Astrocyte (in vitro differentiated cells and primary cell): Measurements from ENCODE around the gene TWSG1. TPM values are rescaled to one million over a fixed set of nuclear protein-coding genes. Genes with fewer than 3 reads are reported as not detected.

ENCODE experiments used
- DNase-seq: peaks from one replicate; pipeline ENCODE4 v3.0.0-alpha.2; 2010; ENCODE audit warnings: low read depth
- FAIRE-seq: peaks from 2 replicates; lab custom pipeline; 2011; peaks lifted over from hg19 to GRCh38; lab: Jason Lieb, UNC
- H2AFZ ChIP-seq: 2 replicates; pipeline ENCODE4 v1.6.0; 2012; ENCODE audit warnings: low read depth, low read length, inconsistent platforms
- H3K27ac ChIP-seq: 2 replicates; pipeline ENCODE4 v1.5.1; 2011; ENCODE audit warnings: low read depth, low read length, inconsistent platforms
- H3K27me3 ChIP-seq: 2 replicates; pipeline ENCODE4 v1.6.0; 2011; ENCODE audit warnings: low read length, inconsistent platforms; ENCODE audit not compliant: insufficient read depth
- H3K36me3 ChIP-seq: 2 replicates; pipeline ENCODE4 v1.5.1; 2011; ENCODE audit warnings: low read length, inconsistent platforms; ENCODE audit not compliant: insufficient read depth
- H3K4me1 ChIP-seq: 2 replicates; pipeline ENCODE4 v1.5.1; 2011; ENCODE audit warnings: low read length, inconsistent platforms; ENCODE audit not compliant: insufficient read depth
- H3K4me2 ChIP-seq: 2 replicates; pipeline ENCODE4 v1.6.0; 2012; ENCODE audit warnings: low read length, inconsistent platforms
- H3K4me3 ChIP-seq: 2 replicates; pipeline ENCODE4 v1.5.1; 2011; ENCODE audit warnings: low read depth, mild to moderate bottlenecking, low read length, inconsistent platforms; ENCODE audit not compliant: insufficient read depth
- H3K79me2 ChIP-seq: 2 replicates; pipeline ENCODE4 v1.6.0; 2012; ENCODE audit warnings: mild to moderate bottlenecking, low read length, inconsistent platforms; ENCODE audit not compliant: insufficient read depth
- H3K9ac ChIP-seq: 2 replicates; pipeline ENCODE4 v1.6.0; 2012; ENCODE audit warnings: mild to moderate bottlenecking, low read length, inconsistent platforms
- H3K9me3 ChIP-seq: 2 replicates; pipeline ENCODE4 v1.5.1; 2012; ENCODE audit warnings: low read depth, mild to moderate bottlenecking, low read length, inconsistent platforms; ENCODE audit not compliant: insufficient read depth
- H4K20me1 ChIP-seq: 2 replicates; pipeline ENCODE4 v1.6.0; 2012; ENCODE audit warnings: low read length, inconsistent platforms; ENCODE audit not compliant: insufficient read depth
- H3K27ac Mint-ChIP-seq: one replicate; pipeline ENCODE4 v1.8.0; 2021; ENCODE audit warnings: mild to moderate bottlenecking, mixed read lengths; ENCODE audit not compliant: unreplicated experiment
- H3K27me3 Mint-ChIP-seq: one replicate; pipeline ENCODE4 v1.8.0; 2021; ENCODE audit warnings: low read depth, mixed read lengths; ENCODE audit not compliant: unreplicated experiment
- H3K36me3 Mint-ChIP-seq: one replicate; pipeline ENCODE4 v1.8.0; 2021; ENCODE audit warnings: low read depth, mixed read lengths; ENCODE audit not compliant: unreplicated experiment
- H3K4me1 Mint-ChIP-seq: one replicate; pipeline ENCODE4 v1.8.0; 2021; ENCODE audit warnings: low read depth, mixed read lengths; ENCODE audit not compliant: unreplicated experiment
- H3K4me3 Mint-ChIP-seq: one replicate; pipeline ENCODE4 v1.8.0; 2021; ENCODE audit warnings: mild to moderate bottlenecking, moderate library complexity, mixed read lengths; ENCODE audit not compliant: unreplicated experiment
- H3K9me3 Mint-ChIP-seq: one replicate; pipeline ENCODE4 v1.8.0; 2021; ENCODE audit warnings: mild to moderate bottlenecking, mixed read lengths; ENCODE audit not compliant: unreplicated experiment
- CTCF ChIP-seq: IDR thresholded peaks from 2 replicates; pipeline ENCODE4 v1.5.1; 2011; ENCODE audit warnings: low read depth, mild to moderate bottlenecking, inconsistent platforms, low read length, moderate library complexity; ENCODE audit not compliant: insufficient read depth
- EZH2 ChIP-seq: IDR thresholded peaks from 2 replicates; pipeline ENCODE4 v1.6.1; 2012; ENCODE audit warnings: mild to moderate bottlenecking, low read length, inconsistent platforms; ENCODE audit not compliant: insufficient read depth
- total RNA-seq: library from RNA; stranded (reverse); gene quantifications from 2 replicates; pipeline ENCODE4 v1.2.1, GENCODE V29; 2021

Gene TWSG1
- total RNA-seq, 1 donor from 2014 or later = 48.4 TPM

GRCh38 chr18:9386879-9387278 is 52.3 kb downstream of the TWSG1 start:
- no peak overlapping the region for H2AFZ ChIP-seq
- no peaks in the 10 kb centered on the region for H3K4me1 ChIP-seq
- H3K27ac ChIP-seq = no peak overlapping the region
- H3K9me3 Mint-ChIP-seq = peaks cover 6% of the 10 kb centered on the region
- no peak overlapping the region for H3K4me3 Mint-ChIP-seq
- no peak overlapping the region for H3K4me2 ChIP-seq
- H3K36me3 ChIP-seq = peaks cover 2% of the 10 kb centered on the region
- no peaks in the 10 kb centered on the region for H3K9me3 ChIP-seq
- no peak overlapping the region for H3K9ac ChIP-seq
- DNase-seq (no peak), FAIRE-seq (peak; percentile 43)
- H3K27me3 Mint-ChIP-seq = no peaks in the 10 kb centered on the region
- H3K27me3 ChIP-seq = no peaks in the 10 kb centered on the region
- H3K79me2 ChIP-seq = no peaks in the 10 kb centered on the region
- H3K27ac Mint-ChIP-seq = no peak overlapping the region
- H3K4me3 ChIP-seq = no peak overlapping the region
- peaks cover 14% of the 10 kb centered on the region for H3K36me3 Mint-ChIP-seq
- TF ChIP-seq EZH2 (no peak), CTCF (no peak)
- H3K4me1 Mint-ChIP-seq = no peaks in the 10 kb centered on the region
- H4K20me1 ChIP-seq = no peaks in the 10 kb centered on the region

- no peak for TF ChIP-seq EZH2
- no peak for TF ChIP-seq CTCF
- H4K20me1 ChIP-seq = no peaks in the 10 kb centered on the region
- Mint-ChIP-seq H3K27me3 (no peaks in the 10 kb centered on the region), H3K4me3 (no peak overlapping the region), H3K4me1 (no peaks in the 10 kb centered on the region), H3K36me3 (peaks cover 20% of the 10 kb centered on the region), H3K27ac (no peak overlapping the region), H3K9me3 (peaks cover 12% of the 10 kb centered on the region)
- H3K27ac ChIP-seq = no peak overlapping the region
- H3K4me3 ChIP-seq = no peak overlapping the region
- H3K79me2 ChIP-seq = no peaks in the 10 kb centered on the region
- no peaks in the 10 kb centered on the region for H3K27me3 ChIP-seq
- peaks cover 2% of the 10 kb centered on the region for H3K36me3 ChIP-seq
- no peaks in the 10 kb centered on the region for H3K9me3 ChIP-seq
- FAIRE-seq (no peak), DNase-seq (no peak)
- H2AFZ ChIP-seq = no peak overlapping the region
- no peaks in the 10 kb centered on the region for H3K4me1 ChIP-seq
- no peak overlapping the region for H3K9ac ChIP-seq
- no peak overlapping the region for H3K4me2 ChIP-seq
Measured at GRCh38 chr18:9387891-9388290, 53.3 kb downstream of the TWSG1 start.

GRCh38 chr18:9389706-9390105 is 55.1 kb downstream of the TWSG1 start:
- Histone ChIP-seq H3K4me2 (no peak overlapping the region), H3K36me3 (peaks cover 2% of the 10 kb centered on the region), H3K4me1 (no peaks in the 10 kb centered on the region), H3K4me3 (no peak overlapping the region), H4K20me1 (no peaks in the 10 kb centered on the region), H3K9ac (no peak overlapping the region), H3K27ac (no peak overlapping the region), H2AFZ (no peak overlapping the region), H3K9me3 (no peaks in the 10 kb centered on the region), H3K79me2 (no peaks in the 10 kb centered on the region), H3K27me3 (no peaks in the 10 kb centered on the region)
- TF ChIP-seq CTCF (no peak), EZH2 (no peak)
- DNase-seq (no peak), FAIRE-seq (no peak)
- Mint-ChIP-seq H3K27ac (no peak overlapping the region), H3K9me3 (peaks cover 12% of the 10 kb centered on the region), H3K27me3 (no peaks in the 10 kb centered on the region), H3K4me3 (no peak overlapping the region), H3K36me3 (peaks cover 21% of the 10 kb centered on the region), H3K4me1 (no peaks in the 10 kb centered on the region)
